Ectodermal cell (in vitro differentiated cells): ENCODE measurements around the gene FIG4.
"Not testable (repeated sequence)": the region's sequence is repeated elsewhere in the genome, so short reads cannot be mapped to it uniquely, and the experiment has no call there.

Experiments
- H3K27ac ChIP-seq: 2 replicates; pipeline ENCODE4 v1.7.0; 2013; ENCODE audit warnings: mild to moderate bottlenecking, low read depth, low read length; ENCODE audit not compliant: insufficient read depth, poor library complexity, severe bottlenecking
- H3K27me3 ChIP-seq: 2 replicates; pipeline ENCODE4 v1.7.0; 2013; ENCODE audit warnings: mild to moderate bottlenecking, low read length; ENCODE audit not compliant: insufficient read depth, control insufficient read depth, poor library complexity, severe bottlenecking
- H3K36me3 ChIP-seq: one replicate; pipeline ENCODE4 v1.7.0; 2013; ENCODE audit warnings: low read length; ENCODE audit not compliant: control insufficient read depth, insufficient read depth
- H3K4me1 ChIP-seq: one replicate; pipeline ENCODE4 v1.7.0; 2013; ENCODE audit warnings: low read length; ENCODE audit not compliant: control insufficient read depth, insufficient read depth
- H3K4me3 ChIP-seq: 2 replicates; pipeline ENCODE4 v1.7.0; 2013; ENCODE audit warnings: low read depth, low read length, control low read depth; ENCODE audit not compliant: insufficient read depth
- H3K9me3 ChIP-seq: 2 replicates; pipeline ENCODE4 v1.7.0; 2013; ENCODE audit warnings: mild to moderate bottlenecking, low read length, moderate library complexity; ENCODE audit not compliant: control insufficient read depth
- WGBS, 2 experiments: methylation state at CpG; one replicate each; pipeline ENCODE4 v1.1.7; 2013; ENCODE audit warnings: missing lambda C conversion rate in 2 of 2; 5-methylcytosine and 5-hydroxymethylcytosine counted together

Gene FIG4

GRCh38 chr6:109807881-109808280, 116.8 kb downstream of the FIG4 start:
- Histone ChIP-seq H3K27ac (no peak overlapping the region), H3K36me3 (no peaks in the 10 kb centered on the region), H3K4me1 (no peaks in the 10 kb centered on the region), H3K27me3 (no peaks in the 10 kb centered on the region), H3K9me3 (peaks cover 2% of the 10 kb centered on the region), H3K4me3 (no peak overlapping the region)

DNA sequence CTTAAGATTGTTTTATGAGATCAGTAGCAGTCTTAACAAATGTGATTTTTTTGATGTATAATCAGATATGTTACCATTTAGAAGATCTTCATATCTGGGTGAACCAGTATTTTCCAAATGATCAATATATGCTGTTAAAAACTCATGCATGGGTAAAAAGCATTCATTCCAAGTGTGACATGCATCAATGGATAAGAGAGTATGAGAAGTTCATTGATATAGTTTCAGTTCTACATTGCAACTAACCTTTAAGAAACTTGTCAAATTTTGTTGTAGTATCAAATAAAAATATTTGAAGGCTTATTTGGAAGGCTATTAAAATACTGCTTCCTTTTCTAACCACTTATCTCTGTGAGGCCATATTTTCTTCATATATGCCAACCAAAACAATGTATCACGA, 117.7 kb downstream of the FIG4 start:
- no peaks in the 10 kb centered on the region for H3K4me1 ChIP-seq
- H3K4me3 ChIP-seq, result no peak overlapping the region
- 93 to 100% methylated on average over 1 of the region's 1 CpG for WGBS, 2 experiments
- H3K27ac ChIP-seq, result no peak overlapping the region
- H3K9me3 ChIP-seq, result peaks cover 2% of the 10 kb centered on the region
- no peaks in the 10 kb centered on the region for H3K36me3 ChIP-seq
- H3K27me3 ChIP-seq, result no peaks in the 10 kb centered on the region

GRCh38 chr6:109815054-109815453, 124.0 kb downstream of the FIG4 start:
- H3K9me3 ChIP-seq, result no peaks in the 10 kb centered on the region
- no peaks in the 10 kb centered on the region for H3K36me3 ChIP-seq
- WGBS, 2 experiments, result 92 to 93% methylated on average over 4 of the region's 4 CpGs
- no peaks in the 10 kb centered on the region for H3K27me3 ChIP-seq
- no peak overlapping the region for H3K4me3 ChIP-seq
- H3K27ac ChIP-seq, result no peak overlapping the region
- H3K4me1 ChIP-seq, result no peaks in the 10 kb centered on the region

GRCh38 chr6:109816452-109817374, 125.6 kb downstream of the FIG4 start:
- H3K4me3 ChIP-seq, result no peak overlapping the region
- H3K4me1 ChIP-seq, result no peaks in the 10 kb centered on the region
- 94 to 95% methylated on average over 14 of the region's 14 CpGs for WGBS, 2 experiments
- H3K27ac ChIP-seq, result no peak overlapping the region
- H3K9me3 ChIP-seq, result no peaks in the 10 kb centered on the region
- no peaks in the 10 kb centered on the region for H3K36me3 ChIP-seq
- no peaks in the 10 kb centered on the region for H3K27me3 ChIP-seq

GRCh38 chr6:109820706-109821350, 129.7 kb downstream of the FIG4 start:
- no peaks in the 10 kb centered on the region for H3K4me1 ChIP-seq
- H3K27ac ChIP-seq, result no peak overlapping the region
- no peaks in the 10 kb centered on the region for H3K9me3 ChIP-seq
- WGBS, 2 experiments, result 91 to 98% methylated on average over 4 of the region's 4 CpGs
- no peak overlapping the region for H3K4me3 ChIP-seq
- H3K27me3 ChIP-seq, result no peaks in the 10 kb centered on the region
- H3K36me3 ChIP-seq, result no peaks in the 10 kb centered on the region

DNA sequence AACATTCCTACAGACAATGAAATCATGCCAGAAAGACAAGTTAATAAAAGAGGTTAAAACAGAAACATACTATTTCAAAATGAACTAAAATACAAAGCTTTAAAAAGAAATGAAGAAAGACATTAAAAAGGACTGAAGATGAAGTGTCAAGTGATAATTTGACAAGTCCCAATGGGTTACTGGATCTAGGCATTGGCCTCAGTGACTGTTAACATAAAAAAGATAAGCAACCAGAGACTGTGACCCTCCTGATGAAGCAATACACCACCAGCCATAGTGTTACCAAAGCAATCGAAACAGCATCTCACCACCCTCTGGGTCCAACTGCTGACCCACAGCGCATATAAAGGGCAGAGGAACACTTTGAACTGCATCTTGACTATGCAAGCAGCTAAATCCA, 130.3 kb downstream of the FIG4 start:
- Histone ChIP-seq H3K4me3 (no peak overlapping the region), H3K27ac (no peak overlapping the region), H3K36me3 (no peaks in the 10 kb centered on the region), H3K4me1 (no peaks in the 10 kb centered on the region), H3K27me3 (no peaks in the 10 kb centered on the region), H3K9me3 (no peaks in the 10 kb centered on the region)
- WGBS, 2 experiments, result 91 to 93% methylated on average over 2 of the region's 2 CpGs

- H3K4me1 ChIP-seq, result no peaks in the 10 kb centered on the region
- H3K27ac ChIP-seq, result no peak overlapping the region
- no peaks in the 10 kb centered on the region for H3K9me3 ChIP-seq
- WGBS, 2 experiments, result 92 to 93% methylated on average over 6 of the region's 6 CpGs
- H3K4me3 ChIP-seq, result no peak overlapping the region
- no peaks in the 10 kb centered on the region for H3K36me3 ChIP-seq
- H3K27me3 ChIP-seq, result no peaks in the 10 kb centered on the region
Measured at GRCh38 chr6:109824105-109824504, 133.0 kb downstream of the FIG4 start.

DNA sequence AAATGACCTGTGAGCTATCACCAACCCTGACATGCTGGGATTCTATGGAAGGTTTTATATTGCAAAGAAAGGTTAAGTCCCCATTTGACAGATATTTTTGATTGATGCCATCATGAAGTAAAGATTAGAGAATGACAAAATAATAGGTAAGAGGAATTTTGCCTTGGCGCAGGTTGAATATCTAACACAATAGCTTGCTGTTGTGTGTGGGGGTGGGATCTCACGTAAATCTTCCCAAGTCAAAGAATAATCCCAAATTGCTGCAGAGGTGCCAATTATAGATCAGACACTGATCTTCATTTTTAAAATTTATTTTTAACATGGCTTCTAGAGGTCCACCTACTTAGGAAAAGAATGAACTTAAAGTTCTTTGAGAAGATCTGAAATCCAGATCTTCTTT, 135.5 kb downstream of the FIG4 start:
- H3K4me1 ChIP-seq, result no peaks in the 10 kb centered on the region
- no peak overlapping the region for H3K4me3 ChIP-seq
- H3K27ac ChIP-seq, result no peak overlapping the region
- H3K9me3 ChIP-seq, result no peaks in the 10 kb centered on the region
- 82 to 87% methylated on average over 2 of the region's 2 CpGs for WGBS, 2 experiments
- H3K27me3 ChIP-seq, result no peaks in the 10 kb centered on the region
- H3K36me3 ChIP-seq, result no peaks in the 10 kb centered on the region

GRCh38 chr6:109831352-109831751, 140.3 kb downstream of the FIG4 start:
- not testable (repeated sequence) for H3K36me3 ChIP-seq, H3K27ac ChIP-seq, H3K4me1 ChIP-seq, H3K4me3 ChIP-seq, H3K9me3 ChIP-seq, H3K27me3 ChIP-seq

DNA sequence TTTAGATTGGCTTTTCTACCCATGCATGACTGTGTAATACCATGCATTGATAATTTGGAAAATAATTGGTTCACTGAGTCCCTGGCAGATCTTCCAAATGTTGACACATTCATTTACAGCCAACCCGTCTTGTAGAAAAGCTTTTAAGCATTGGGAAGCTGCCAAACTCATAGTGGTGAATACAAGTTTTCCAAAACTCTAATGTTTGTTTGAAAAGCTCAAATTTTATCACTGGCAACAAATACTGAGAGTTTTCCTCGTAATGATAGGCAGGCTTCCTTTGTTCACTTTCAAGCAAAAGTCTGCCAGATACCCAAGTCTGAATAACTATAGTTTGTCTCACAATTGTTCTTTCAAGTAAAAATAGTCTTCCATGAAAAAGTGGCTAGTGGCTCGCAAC, 143.0 kb downstream of the FIG4 start:
- H3K27me3 ChIP-seq, result no peaks in the 10 kb centered on the region
- H3K4me1 ChIP-seq, result no peaks in the 10 kb centered on the region
- no peaks in the 10 kb centered on the region for H3K9me3 ChIP-seq
- H3K36me3 ChIP-seq, result no peaks in the 10 kb centered on the region
- no peak overlapping the region for H3K27ac ChIP-seq
- H3K4me3 ChIP-seq, result no peak overlapping the region
- WGBS, 2 experiments, result 63 to 67% methylated on average over 3 of the region's 3 CpGs
